HEK293T (cell line): Measurements from ENCODE around the gene PDE4B.

Experiments
- BHLHE40 ChIP-seq: fragments of 450-650 bp; IDR thresholded peaks from 2 replicates; pipeline ENCODE4 v1.6.1; 2016; ENCODE audit warnings: mild to moderate bottlenecking, moderate library complexity, borderline replicate concordance
- FOXM1 ChIP-seq: fragments of 450-650 bp; IDR thresholded peaks from 2 replicates; pipeline ENCODE4 v1.6.1; 2017; ENCODE audit warnings: mild to moderate bottlenecking, borderline replicate concordance
- PKNOX1 ChIP-seq: fragments of 450-650 bp; IDR thresholded peaks from 2 replicates; pipeline ENCODE4 v1.6.1; 2016
- TARDBP ChIP-seq: fragments of 450-650 bp; IDR thresholded peaks from 2 replicates; pipeline ENCODE4 v1.6.1; 2016

- TF ChIP-seq TARDBP (no peak), BHLHE40 (no peak), PKNOX1 (no peak), FOXM1 (no peak)
Measured at GRCh38 chr1:66350001-66350547, 557.4 kb downstream of the PDE4B start.
